Measurements from ENCODE around the gene TARBP1. TPM values are rescaled to one million over a fixed set of nuclear protein-coding genes. Genes with fewer than 3 reads are reported as not detected.

Gene TARBP1
- total and polyA plus RNA-seq, 2 donors (not counting 1 experiment from before 2014, with no cell fraction given): 35.4 to 71.5 TPM

- no peaks in the 10 kb centered on the region for H3K9me3 Mint-ChIP-seq (ENCODE audit: insufficient read depth)
- ATAC-seq (ENCODE audit: low read depth): no peak
- Histone ChIP-seq H4K20me1 (ENCODE audit: control insufficient read depth, insufficient read depth, low read length, poor library complexity, severe bottlenecking) (no peaks in the 10 kb centered on the region), H3K27me3 (replicated peaks in 1 of 4; ENCODE audit: control extremely low read depth in 1 of 4, control insufficient read depth in 3 of 4, insufficient read depth in 4 of 4, low read length in 3 of 4) (no peaks in the 10 kb centered on the region), H3K4me1 (ENCODE audit: control insufficient read depth in 2 of 2, insufficient read depth in 2 of 2, low read length in 2 of 2) (no peaks in the 10 kb centered on the region), H3K4me2 (replicated peaks; ENCODE audit: low read depth, low read length, poor library complexity, severe bottlenecking) (no peak overlapping the region), H2AFZ (ENCODE audit: insufficient read depth, low read depth, low read length, poor library complexity, severe bottlenecking) (no peak overlapping the region), H3K36me3 (replicated peaks in 1 of 2; ENCODE audit: control extremely low read depth in 1 of 2, control insufficient read depth in 1 of 2, extremely low read depth in 1 of 2, insufficient read depth in 2 of 2, low read length in 1 of 2) (peaks cover 0 to 12% of the 10 kb centered on the region in 2 experiments), H3K9me3 (ENCODE audit: control extremely low read depth in 1 of 3, control insufficient read depth in 2 of 3, insufficient read depth in 1 of 3, low read length in 2 of 3) (no peaks in the 10 kb centered on the region), H3K27ac (ENCODE audit: low read length in 2 of 2) (no peak overlapping the region), H3K9ac (ENCODE audit: low read length) (no peak overlapping the region), H3K4me3 (ENCODE audit: control extremely low read depth in 1 of 5, extremely low read depth in 1 of 5, insufficient read depth in 1 of 5, low read depth in 2 of 5, low read length in 4 of 5) (no peak overlapping the region), H3K79me2 (ENCODE audit: control insufficient read depth, insufficient read depth, low read length) (no peaks in the 10 kb centered on the region)
- 100% methylated on average over 3 of the region's 6 CpGs for WGBS (ENCODE audit: insufficient coverage)
- no peak overlapping the region for H3K27ac Mint-ChIP-seq
- intact Hi-C loops (cut with micrococcal nuclease): no loop called here
- no peak overlapping the region for H3K4me3 Mint-ChIP-seq
- ChIA-PET POLR2A (no interaction called here), CTCF (no interaction called here)
- H3K27me3 Mint-ChIP-seq: no peaks in the 10 kb centered on the region
- peaks cover 7% of the 10 kb centered on the region for H3K4me1 Mint-ChIP-seq
- TF ChIP-seq EZH2 (IDR thresholded peaks at IDR 0.05; ENCODE audit: borderline replicate concordance, insufficient read depth, low read depth, low read length, poor library complexity, severe bottlenecking) (no peak), CTCF (IDR thresholded peaks at IDR 0.05) (no peak)
- DNase-seq: no peak
Measured at GRCh38 chr1:234388094-234388493, 90.9 kb downstream of the TARBP1 start.

DNA sequence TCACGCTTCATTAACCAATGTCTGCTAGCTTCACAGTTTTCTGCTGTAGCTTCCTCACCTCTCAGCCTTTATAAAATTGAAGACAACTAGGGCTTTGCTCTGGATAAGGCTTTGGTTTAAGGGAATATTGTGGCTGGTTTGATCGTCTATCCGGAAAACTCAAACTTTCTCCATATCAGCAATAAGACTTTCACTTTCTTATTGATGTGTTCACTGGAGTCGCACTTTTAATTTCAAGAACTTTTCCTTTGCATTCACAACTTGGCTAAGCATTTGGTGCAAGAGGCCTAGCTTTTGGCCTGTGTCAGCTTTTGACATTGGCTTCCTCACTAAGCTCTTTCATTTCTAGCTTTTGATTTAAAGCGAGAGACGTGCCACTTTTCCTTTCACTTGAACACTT is 92.9 kb downstream of the TARBP1 start:
- WGBS (ENCODE audit: insufficient coverage): 77% methylated on average over 1 of the region's 6 CpGs
- no peak overlapping the region for H3K27ac ChIP-seq (ENCODE audit: low read length in 2 of 2)
- ATAC-seq (ENCODE audit: low read depth) (no peak), DNase-seq (no peak)
- CTCF ChIA-PET: no interaction called here
- H3K4me1 Mint-ChIP-seq: peaks cover 7% of the 10 kb centered on the region
- no peak overlapping the region for H3K9ac ChIP-seq (ENCODE audit: low read length)
- POLR2A ChIA-PET: interaction anchor here (0.6 kb wide), 1 partner anchor 11 kb away, joined by 5 read pairs; no protein-coding TSS in a partner anchor
- no peaks in the 10 kb centered on the region for H3K4me1 ChIP-seq (ENCODE audit: control insufficient read depth in 2 of 2, insufficient read depth in 2 of 2, low read length in 2 of 2)
- intact Hi-C loops (cut with micrococcal nuclease): no loop called here
- no peaks in the 10 kb centered on the region for H3K27me3 ChIP-seq (replicated peaks in 1 of 4; ENCODE audit: control extremely low read depth in 1 of 4, control insufficient read depth in 3 of 4, insufficient read depth in 4 of 4, low read length in 3 of 4)
- H3K36me3 ChIP-seq (replicated peaks in 1 of 2; ENCODE audit: control extremely low read depth in 1 of 2, control insufficient read depth in 1 of 2, extremely low read depth in 1 of 2, insufficient read depth in 2 of 2, low read length in 1 of 2): peaks cover 0 to 11% of the 10 kb centered on the region in 2 experiments
- no peak overlapping the region for H2AFZ ChIP-seq (ENCODE audit: insufficient read depth, low read depth, low read length, poor library complexity, severe bottlenecking)
- H3K4me3 Mint-ChIP-seq: peak overlapping the region; percentile 0
- no peaks in the 10 kb centered on the region for H3K27me3 Mint-ChIP-seq
- H3K79me2 ChIP-seq (ENCODE audit: control insufficient read depth, insufficient read depth, low read length): peaks cover 2% of the 10 kb centered on the region
- no peak for TF ChIP-seq CTCF (IDR thresholded peaks at IDR 0.05)
- peak overlapping the region; percentile 20 for H3K4me2 ChIP-seq (replicated peaks; ENCODE audit: low read depth, low read length, poor library complexity, severe bottlenecking)
- no peaks in the 10 kb centered on the region for H3K9me3 Mint-ChIP-seq (ENCODE audit: insufficient read depth)
- H4K20me1 ChIP-seq (ENCODE audit: control insufficient read depth, insufficient read depth, low read length, poor library complexity, severe bottlenecking): peaks cover 4% of the 10 kb centered on the region
- no peak overlapping the region for H3K4me3 ChIP-seq (ENCODE audit: control extremely low read depth in 1 of 5, extremely low read depth in 1 of 5, insufficient read depth in 1 of 5, low read depth in 2 of 5, low read length in 4 of 5)
- peak overlapping the region; percentile 57 for H3K27ac Mint-ChIP-seq
- no peaks in the 10 kb centered on the region for H3K9me3 ChIP-seq (ENCODE audit: control extremely low read depth in 1 of 3, control insufficient read depth in 2 of 3, insufficient read depth in 1 of 3, low read length in 2 of 3)
